GM06990 (cell line): ENCODE results near the gene CD247.

Source experiments
- DNase-seq: peaks from one replicate; pipeline ENCODE4 v3.0.0-alpha.2; 2011; ENCODE audit not compliant: insufficient read length; ENCODE audit errors: extremely low read depth
- H3K27me3 ChIP-seq: replicated peaks from 2 replicates; pipeline ENCODE4 v1.6.0; 2011; ENCODE audit warnings: low read length; ENCODE audit not compliant: control insufficient read depth, insufficient read depth
- H3K36me3 ChIP-seq: 2 replicates; pipeline ENCODE4 v1.5.1; 2011; ENCODE audit warnings: low read length; ENCODE audit not compliant: control insufficient read depth, insufficient read depth
- H3K4me3 ChIP-seq: replicated peaks from 2 replicates; pipeline ENCODE4 v1.5.1; 2011; ENCODE audit warnings: low read depth, mild to moderate bottlenecking, control low read depth, low read length
- TF ChIP-seq, protein P1 (sequence below): IDR thresholded peaks from 2 replicates; pipeline ENCODE4 v1.5.1; 2011; ENCODE audit warnings: low read length, control low read depth, mild to moderate bottlenecking, inconsistent platforms; ENCODE audit not compliant: insufficient read depth, poor library complexity, severe bottlenecking

Gene CD247

DNA sequence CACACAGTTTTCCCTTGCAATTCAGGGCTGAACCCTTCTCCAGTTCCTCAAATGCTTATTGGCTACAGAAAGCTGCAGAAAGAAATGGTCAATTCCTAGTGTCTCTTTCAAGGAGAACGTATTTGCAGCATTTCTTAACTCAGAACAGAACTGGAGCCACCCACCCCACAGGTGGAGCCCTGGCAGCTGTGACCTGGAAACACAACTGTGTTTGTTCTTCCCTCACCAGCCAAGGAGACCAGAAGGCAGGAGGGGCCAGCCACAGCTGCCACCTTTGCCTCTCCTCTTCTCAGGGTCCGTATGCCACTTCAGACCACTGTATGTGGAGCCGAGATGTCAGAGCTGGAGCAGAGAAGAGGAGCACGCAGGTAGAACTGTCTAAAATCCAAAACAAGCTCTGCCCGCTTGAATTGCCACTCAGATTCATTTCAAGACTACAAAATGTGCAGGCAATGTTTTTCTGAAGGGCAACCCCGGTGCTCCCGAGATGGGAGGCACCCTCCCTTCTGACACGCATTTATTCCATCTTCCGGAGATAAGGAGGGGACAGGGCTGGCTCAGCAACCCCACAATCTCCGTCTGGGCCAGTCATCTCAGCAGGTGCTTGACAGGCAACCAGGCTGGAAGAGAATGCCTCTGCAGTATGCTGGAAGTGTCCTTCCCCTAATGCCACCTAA is 16.7 kb downstream of the CD247 start:
- H3K36me3 ChIP-seq = no peaks in the 10 kb centered on the region
- H3K4me3 ChIP-seq = no peak overlapping the region
- TF ChIP-seq, protein P1, sequence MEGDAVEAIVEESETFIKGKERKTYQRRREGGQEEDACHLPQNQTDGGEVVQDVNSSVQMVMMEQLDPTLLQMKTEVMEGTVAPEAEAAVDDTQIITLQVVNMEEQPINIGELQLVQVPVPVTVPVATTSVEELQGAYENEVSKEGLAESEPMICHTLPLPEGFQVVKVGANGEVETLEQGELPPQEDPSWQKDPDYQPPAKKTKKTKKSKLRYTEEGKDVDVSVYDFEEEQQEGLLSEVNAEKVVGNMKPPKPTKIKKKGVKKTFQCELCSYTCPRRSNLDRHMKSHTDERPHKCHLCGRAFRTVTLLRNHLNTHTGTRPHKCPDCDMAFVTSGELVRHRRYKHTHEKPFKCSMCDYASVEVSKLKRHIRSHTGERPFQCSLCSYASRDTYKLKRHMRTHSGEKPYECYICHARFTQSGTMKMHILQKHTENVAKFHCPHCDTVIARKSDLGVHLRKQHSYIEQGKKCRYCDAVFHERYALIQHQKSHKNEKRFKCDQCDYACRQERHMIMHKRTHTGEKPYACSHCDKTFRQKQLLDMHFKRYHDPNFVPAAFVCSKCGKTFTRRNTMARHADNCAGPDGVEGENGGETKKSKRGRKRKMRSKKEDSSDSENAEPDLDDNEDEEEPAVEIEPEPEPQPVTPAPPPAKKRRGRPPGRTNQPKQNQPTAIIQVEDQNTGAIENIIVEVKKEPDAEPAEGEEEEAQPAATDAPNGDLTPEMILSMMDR = no peak
- no peaks in the 10 kb centered on the region for H3K27me3 ChIP-seq
- no peak for DNase-seq

DNA sequence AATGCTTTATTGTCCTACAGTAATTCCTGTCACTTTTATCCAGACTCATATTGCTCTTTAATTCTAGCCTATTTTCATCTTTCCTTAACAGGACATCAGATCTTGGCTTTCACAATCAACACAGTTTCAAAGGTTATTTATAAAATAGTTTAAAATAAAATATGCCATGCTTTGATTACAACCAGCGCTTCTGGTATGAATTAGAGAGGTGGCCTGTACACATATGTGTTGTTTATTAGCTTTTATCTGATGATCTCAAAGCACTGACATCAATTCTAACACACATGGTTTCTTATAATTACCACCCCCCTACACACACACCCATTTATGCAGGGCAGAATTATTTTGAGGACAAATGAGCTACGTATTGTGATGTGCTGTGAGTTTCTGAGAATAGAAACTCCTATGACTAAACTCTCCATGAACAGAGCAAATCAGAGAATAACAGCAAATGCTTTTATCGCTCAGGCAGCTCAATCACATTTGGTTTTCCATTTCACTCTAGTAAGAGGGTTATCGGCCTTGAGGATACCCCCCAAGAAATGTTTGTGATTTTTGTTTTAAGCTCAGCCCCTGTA is 18.0 kb downstream of the CD247 start:
- Histone ChIP-seq H3K36me3 (no peaks in the 10 kb centered on the region), H3K4me3 (no peak overlapping the region), H3K27me3 (no peaks in the 10 kb centered on the region)
- TF ChIP-seq, protein P1 = no peak
- peak; percentile 21 for DNase-seq

DNA sequence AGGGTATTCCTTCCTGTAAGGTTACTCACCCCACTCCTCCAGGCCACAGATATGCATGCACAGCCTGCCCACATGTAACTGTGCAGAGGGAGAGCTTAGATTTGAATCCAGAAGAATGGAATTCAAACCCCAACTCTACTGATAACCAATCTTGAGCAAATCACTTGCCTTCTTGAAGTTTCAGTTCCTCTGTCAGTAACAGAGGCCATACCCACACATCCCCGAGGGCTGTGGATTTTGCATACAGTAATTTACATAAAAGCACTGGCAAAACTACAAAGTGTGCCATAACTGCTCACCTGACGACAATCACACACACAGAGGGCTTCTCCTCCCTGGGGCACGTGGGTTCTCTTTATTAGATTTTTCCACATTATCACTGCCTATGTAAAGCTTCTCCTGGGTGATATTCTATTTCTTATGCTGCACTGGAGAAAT is 18.6 kb downstream of the CD247 start:
- TF ChIP-seq, protein P1 = no peak
- Histone ChIP-seq H3K36me3 (no peaks in the 10 kb centered on the region), H3K4me3 (no peak overlapping the region), H3K27me3 (no peaks in the 10 kb centered on the region)
- peak; percentile 52 for DNase-seq

DNA sequence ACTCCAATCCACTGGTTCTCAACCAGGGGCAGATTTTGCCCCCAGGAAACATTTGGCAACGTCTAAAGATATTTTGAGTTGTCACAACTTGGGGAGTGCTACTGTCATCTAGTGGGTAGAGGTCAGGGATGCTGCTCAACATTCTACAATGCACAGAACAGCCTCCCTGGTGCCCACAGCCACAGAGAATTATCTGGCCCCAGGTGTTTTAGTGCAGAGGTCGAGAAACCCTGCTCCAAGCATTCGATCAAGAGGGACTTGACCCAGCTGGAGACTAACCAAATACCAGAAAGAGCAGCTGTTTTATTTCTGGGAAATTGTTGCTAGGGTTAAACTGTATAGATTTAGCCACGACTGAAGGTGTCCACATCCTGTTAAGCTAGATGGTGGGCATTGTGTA is 19.2 kb downstream of the CD247 start:
- H3K27me3 ChIP-seq = no peaks in the 10 kb centered on the region
- DNase-seq = no peak
- TF ChIP-seq, protein P1 = no peak
- no peak overlapping the region for H3K4me3 ChIP-seq
- no peaks in the 10 kb centered on the region for H3K36me3 ChIP-seq

DNA sequence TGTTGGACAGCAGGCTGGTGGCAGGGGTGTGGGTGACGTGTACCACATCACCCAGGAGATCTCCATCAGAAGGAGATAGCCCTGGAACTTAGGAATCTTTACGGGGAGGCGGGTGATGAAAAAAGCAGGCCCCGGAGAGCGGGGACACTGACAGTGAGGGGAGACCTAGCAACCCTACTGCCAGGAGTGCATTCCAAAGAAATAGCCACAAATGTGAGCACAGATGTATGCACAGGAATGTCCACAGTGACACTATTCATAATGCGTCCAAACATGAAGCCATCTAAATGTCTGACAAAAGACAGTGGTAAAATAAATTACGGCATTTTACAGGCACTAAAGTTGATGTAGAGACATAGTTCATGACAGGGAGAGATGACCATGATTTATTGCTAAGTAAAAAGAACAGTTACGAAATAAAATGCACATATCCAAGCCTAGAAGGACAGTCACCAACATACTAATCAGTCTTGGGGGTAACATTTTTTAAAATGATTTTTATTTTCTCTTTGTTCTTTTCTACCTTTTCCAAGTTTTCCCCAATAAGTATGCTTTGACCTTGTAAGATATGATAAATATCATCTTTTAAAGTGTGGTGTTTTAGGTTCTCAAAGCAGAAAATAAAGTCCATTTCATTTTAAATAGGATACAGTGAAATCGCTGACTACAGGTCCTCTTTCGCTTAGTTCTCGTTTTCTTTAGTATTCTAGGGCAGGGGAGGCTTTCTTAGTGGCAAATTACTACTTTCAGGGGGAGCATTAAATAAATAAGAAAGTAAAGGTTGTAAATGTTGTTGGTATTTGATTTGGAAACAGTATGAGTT is 21.3 kb downstream of the CD247 start:
- Histone ChIP-seq H3K27me3 (no peaks in the 10 kb centered on the region), H3K36me3 (no peaks in the 10 kb centered on the region), H3K4me3 (no peak overlapping the region)
- DNase-seq = no peak
- TF ChIP-seq, protein P1 = no peak
